ENCODE results near the gene TNC. TPM values are rescaled to one million over a fixed set of nuclear protein-coding genes. Genes with fewer than 3 reads are reported as not detected.

Gene TNC
- total RNA-seq, 1 experiment from 2014 or later: 5.7 TPM

DNA sequence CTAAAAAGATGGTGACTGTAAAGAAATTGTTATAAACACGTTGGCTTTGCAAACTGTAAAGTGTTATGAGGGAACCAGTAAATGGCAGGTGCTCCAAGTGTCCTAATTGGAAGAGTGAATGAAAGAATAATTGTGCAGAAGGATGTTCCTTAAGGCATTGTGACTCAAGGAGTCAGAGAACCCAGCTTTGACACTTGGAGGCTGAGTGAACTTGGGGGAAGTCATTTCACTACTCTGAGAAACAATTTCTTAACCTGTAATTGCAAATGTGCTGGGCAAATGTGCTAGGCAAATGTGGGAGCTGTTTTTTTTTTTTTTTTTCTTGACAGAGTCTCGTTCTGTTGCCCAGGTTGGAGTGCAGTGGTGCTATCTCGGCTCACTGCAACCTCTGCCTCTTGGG lies 103.5 kb downstream of the TNC start:
- intact Hi-C loops (cut with micrococcal nuclease; ENCODE audit: unreplicated experiment) (loop anchor here (1.0 to 5.0 kb wide), 3 partner anchors 276 to 607 kb away; no protein-coding TSS in a partner anchor), in situ Hi-C loops (cut with HindIII; ENCODE audit: low pct_unique_long_range_greater_than_20kb, low sequenced_read_pairs) (no loop called here)
- POLR2A ChIA-PET: interaction anchor here (0.6 kb wide), 1 partner anchor 144 kb away, joined by 3 read pairs; no protein-coding TSS in a partner anchor
- Histone ChIP-seq H3K4me3 (ENCODE audit: low read depth in 2 of 2, low read length in 2 of 2) (no peak overlapping the region), H3K36me3 (ENCODE audit: control insufficient read depth, insufficient read depth, low read length) (no peaks in the 10 kb centered on the region), H3K27ac (ENCODE audit: low read length) (no peak overlapping the region), H3K9me3 (ENCODE audit: control insufficient read depth, insufficient read depth, low read depth, low read length) (no peaks in the 10 kb centered on the region), H3K27me3 (ENCODE audit: control insufficient read depth, insufficient read depth, low read length) (no peaks in the 10 kb centered on the region), H3K4me1 (ENCODE audit: control insufficient read depth, insufficient read depth, low read length) (no peaks in the 10 kb centered on the region)
- TF ChIP-seq SIN3A (IDR thresholded peaks at IDR 0.05; ENCODE audit: borderline replicate concordance, insufficient read depth, low read depth, low read length) (no peak), POLR2AphosphoS5 (IDR thresholded peaks at IDR 0.05; ENCODE audit: low read depth, low read length) (no peak), TCF7L2 (IDR thresholded peaks at IDR 0.05; ENCODE audit: low read depth, low read length) (no peak)
- TF ChIP-seq, protein P1, sequence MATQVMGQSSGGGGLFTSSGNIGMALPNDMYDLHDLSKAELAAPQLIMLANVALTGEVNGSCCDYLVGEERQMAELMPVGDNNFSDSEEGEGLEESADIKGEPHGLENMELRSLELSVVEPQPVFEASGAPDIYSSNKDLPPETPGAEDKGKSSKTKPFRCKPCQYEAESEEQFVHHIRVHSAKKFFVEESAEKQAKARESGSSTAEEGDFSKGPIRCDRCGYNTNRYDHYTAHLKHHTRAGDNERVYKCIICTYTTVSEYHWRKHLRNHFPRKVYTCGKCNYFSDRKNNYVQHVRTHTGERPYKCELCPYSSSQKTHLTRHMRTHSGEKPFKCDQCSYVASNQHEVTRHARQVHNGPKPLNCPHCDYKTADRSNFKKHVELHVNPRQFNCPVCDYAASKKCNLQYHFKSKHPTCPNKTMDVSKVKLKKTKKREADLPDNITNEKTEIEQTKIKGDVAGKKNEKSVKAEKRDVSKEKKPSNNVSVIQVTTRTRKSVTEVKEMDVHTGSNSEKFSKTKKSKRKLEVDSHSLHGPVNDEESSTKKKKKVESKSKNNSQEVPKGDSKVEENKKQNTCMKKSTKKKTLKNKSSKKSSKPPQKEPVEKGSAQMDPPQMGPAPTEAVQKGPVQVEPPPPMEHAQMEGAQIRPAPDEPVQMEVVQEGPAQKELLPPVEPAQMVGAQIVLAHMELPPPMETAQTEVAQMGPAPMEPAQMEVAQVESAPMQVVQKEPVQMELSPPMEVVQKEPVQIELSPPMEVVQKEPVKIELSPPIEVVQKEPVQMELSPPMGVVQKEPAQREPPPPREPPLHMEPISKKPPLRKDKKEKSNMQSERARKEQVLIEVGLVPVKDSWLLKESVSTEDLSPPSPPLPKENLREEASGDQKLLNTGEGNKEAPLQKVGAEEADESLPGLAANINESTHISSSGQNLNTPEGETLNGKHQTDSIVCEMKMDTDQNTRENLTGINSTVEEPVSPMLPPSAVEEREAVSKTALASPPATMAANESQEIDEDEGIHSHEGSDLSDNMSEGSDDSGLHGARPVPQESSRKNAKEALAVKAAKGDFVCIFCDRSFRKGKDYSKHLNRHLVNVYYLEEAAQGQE (IDR thresholded peaks at IDR 0.05; ENCODE audit: insufficient read depth in 1 of 2, low read depth in 2 of 2, low read length in 1 of 2): no peak
- TF ChIP-seq, protein P2, sequence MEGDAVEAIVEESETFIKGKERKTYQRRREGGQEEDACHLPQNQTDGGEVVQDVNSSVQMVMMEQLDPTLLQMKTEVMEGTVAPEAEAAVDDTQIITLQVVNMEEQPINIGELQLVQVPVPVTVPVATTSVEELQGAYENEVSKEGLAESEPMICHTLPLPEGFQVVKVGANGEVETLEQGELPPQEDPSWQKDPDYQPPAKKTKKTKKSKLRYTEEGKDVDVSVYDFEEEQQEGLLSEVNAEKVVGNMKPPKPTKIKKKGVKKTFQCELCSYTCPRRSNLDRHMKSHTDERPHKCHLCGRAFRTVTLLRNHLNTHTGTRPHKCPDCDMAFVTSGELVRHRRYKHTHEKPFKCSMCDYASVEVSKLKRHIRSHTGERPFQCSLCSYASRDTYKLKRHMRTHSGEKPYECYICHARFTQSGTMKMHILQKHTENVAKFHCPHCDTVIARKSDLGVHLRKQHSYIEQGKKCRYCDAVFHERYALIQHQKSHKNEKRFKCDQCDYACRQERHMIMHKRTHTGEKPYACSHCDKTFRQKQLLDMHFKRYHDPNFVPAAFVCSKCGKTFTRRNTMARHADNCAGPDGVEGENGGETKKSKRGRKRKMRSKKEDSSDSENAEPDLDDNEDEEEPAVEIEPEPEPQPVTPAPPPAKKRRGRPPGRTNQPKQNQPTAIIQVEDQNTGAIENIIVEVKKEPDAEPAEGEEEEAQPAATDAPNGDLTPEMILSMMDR (IDR thresholded peaks at IDR 0.05): no peak
- BruUV-seq (replicated peaks): no TSS peak
- CTCF ChIA-PET: interaction anchor here (0.7 to 1.0 kb wide), 3 partner anchors 9 to 611 kb away, joined by 3 to 5 read pairs (median 5); no protein-coding TSS in a partner anchor
- no peak for DNase-seq (ENCODE audit: low read depth, low spot score)
- ATAC-seq: no peak

DNA sequence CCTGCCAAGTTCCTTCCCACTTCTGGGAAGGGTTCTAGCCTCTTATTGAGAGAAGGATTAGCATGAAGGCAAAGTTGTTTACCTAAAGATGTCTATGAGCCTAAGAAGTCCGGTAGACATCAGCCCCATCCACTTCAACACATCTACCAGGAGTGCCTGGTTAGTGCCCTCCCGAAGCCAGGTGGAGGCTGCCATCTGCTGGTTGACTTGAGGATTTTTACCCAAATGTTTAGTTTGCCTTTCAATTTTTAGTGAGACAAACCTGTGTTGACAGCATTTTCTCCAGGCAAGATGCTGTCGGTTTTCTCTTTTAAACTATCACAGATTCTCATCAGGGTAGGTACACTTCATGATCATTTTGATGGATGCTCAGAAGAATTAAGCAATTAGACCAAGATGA lies 104.0 kb downstream of the TNC start:
- Histone ChIP-seq H3K27ac (ENCODE audit: low read length) (no peak overlapping the region), H3K4me1 (ENCODE audit: control insufficient read depth, insufficient read depth, low read length) (no peaks in the 10 kb centered on the region), H3K9me3 (ENCODE audit: control insufficient read depth, insufficient read depth, low read depth, low read length) (no peaks in the 10 kb centered on the region), H3K4me3 (ENCODE audit: low read depth in 2 of 2, low read length in 2 of 2) (no peak overlapping the region), H3K27me3 (ENCODE audit: control insufficient read depth, insufficient read depth, low read length) (no peaks in the 10 kb centered on the region), H3K36me3 (ENCODE audit: control insufficient read depth, insufficient read depth, low read length) (no peaks in the 10 kb centered on the region)
- intact Hi-C loops (cut with micrococcal nuclease; ENCODE audit: unreplicated experiment) (loop anchor here (1.0 to 5.0 kb wide), 3 partner anchors 275 to 607 kb away; no protein-coding TSS in a partner anchor), in situ Hi-C loops (cut with HindIII; ENCODE audit: low pct_unique_long_range_greater_than_20kb, low sequenced_read_pairs) (no loop called here)
- DNase-seq (ENCODE audit: low read depth, low spot score) (no peak), ATAC-seq (peak; percentile 85)
- POLR2A ChIA-PET: interaction anchor here (0.6 kb wide), 1 partner anchor 144 kb away, joined by 3 read pairs; no protein-coding TSS in a partner anchor
- CTCF ChIA-PET: interaction anchor here (0.7 to 1.0 kb wide), 3 partner anchors 9 to 610 kb away, joined by 3 to 5 read pairs (median 5); no protein-coding TSS in a partner anchor
- TF ChIP-seq POLR2AphosphoS5 (IDR thresholded peaks at IDR 0.05; ENCODE audit: low read depth, low read length): no peak
- TF ChIP-seq, protein P2 (IDR thresholded peaks at IDR 0.05): peak; percentile 72
- BruUV-seq (replicated peaks): no TSS peak
